Ishikawa (cell line): Measurements from ENCODE around the gene GPR6.

Source experiments
- CEBPB ChIP-seq: IDR thresholded peaks from 2 replicates; pipeline ENCODE4 v1.6.1; 2012
- EGR1 ChIP-seq: IDR thresholded peaks from 2 replicates; pipeline ENCODE4 v1.6.1; 2012
- EP300 ChIP-seq: IDR thresholded peaks from 2 replicates; pipeline ENCODE4 v1.6.1; 2012; ENCODE audit warnings: borderline replicate concordance
- FOXM1 ChIP-seq: IDR thresholded peaks from 2 replicates; pipeline ENCODE4 v1.6.1; 2012; ENCODE audit warnings: low read depth, borderline replicate concordance
- RAD21 ChIP-seq: IDR thresholded peaks from 2 replicates; pipeline ENCODE4 v1.6.1; 2012; ENCODE audit warnings: low read depth
- REST ChIP-seq: IDR thresholded peaks from 2 replicates; pipeline ENCODE4 v1.6.1; 2012; ENCODE audit warnings: low read depth, mild to moderate bottlenecking
- TAF1 ChIP-seq: IDR thresholded peaks from 2 replicates; pipeline ENCODE4 v1.6.1; 2012; ENCODE audit warnings: low read depth, mild to moderate bottlenecking
- TCF12 ChIP-seq: IDR thresholded peaks from 2 replicates; pipeline ENCODE4 v1.6.1; 2012; ENCODE audit warnings: low read depth
- TEAD4 ChIP-seq: IDR thresholded peaks from 2 replicates; pipeline ENCODE4 v1.6.1; 2012
- TF ChIP-seq, protein P1 (sequence below): IDR thresholded peaks from 2 replicates; pipeline ENCODE4 v1.6.1; 2012
- TF ChIP-seq, protein P2 (sequence below): IDR thresholded peaks from 2 replicates; pipeline ENCODE4 v1.6.1; 2012

GRCh38 chr6:110029144-110029543, 51.0 kb downstream of the GPR6 start:
- TF ChIP-seq RAD21: no peak
- TF ChIP-seq, protein P1, sequence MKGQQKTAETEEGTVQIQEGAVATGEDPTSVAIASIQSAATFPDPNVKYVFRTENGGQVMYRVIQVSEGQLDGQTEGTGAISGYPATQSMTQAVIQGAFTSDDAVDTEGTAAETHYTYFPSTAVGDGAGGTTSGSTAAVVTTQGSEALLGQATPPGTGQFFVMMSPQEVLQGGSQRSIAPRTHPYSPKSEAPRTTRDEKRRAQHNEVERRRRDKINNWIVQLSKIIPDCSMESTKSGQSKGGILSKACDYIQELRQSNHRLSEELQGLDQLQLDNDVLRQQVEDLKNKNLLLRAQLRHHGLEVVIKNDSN: no peak
- TF ChIP-seq FOXM1: no peak
- TF ChIP-seq TEAD4: no peak
- no peak for TF ChIP-seq TAF1
- no peak for TF ChIP-seq EP300
- TF ChIP-seq REST: no peak
- TF ChIP-seq TCF12: no peak
- no peak for TF ChIP-seq CEBPB
- no peak for TF ChIP-seq EGR1
- TF ChIP-seq, protein P2, sequence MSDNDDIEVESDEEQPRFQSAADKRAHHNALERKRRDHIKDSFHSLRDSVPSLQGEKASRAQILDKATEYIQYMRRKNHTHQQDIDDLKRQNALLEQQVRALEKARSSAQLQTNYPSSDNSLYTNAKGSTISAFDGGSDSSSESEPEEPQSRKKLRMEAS: no peak
